GM12874 (cell line): ENCODE measurements around the gene ELMO1.

Experiments
- CTCF ChIP-seq: IDR thresholded peaks from 2 replicates; pipeline ENCODE4 v1.5.1; 2011; ENCODE audit warnings: low read depth, mild to moderate bottlenecking, control low read depth, low read length, moderate library complexity; ENCODE audit not compliant: insufficient read depth

Gene ELMO1

GRCh38 chr7:36931892-36932291 is 516.8 kb downstream of the ELMO1 start:
- no peak for TF ChIP-seq CTCF

GRCh38 chr7:36929791-36930190 is 518.9 kb downstream of the ELMO1 start:
- TF ChIP-seq CTCF: no peak

GRCh38 chr7:36928718-36929117 is 519.9 kb downstream of the ELMO1 start:
- TF ChIP-seq CTCF: no peak

- TF ChIP-seq CTCF: no peak
Measured at GRCh38 chr7:36928311-36928710, 520.4 kb downstream of the ELMO1 start.

GRCh38 chr7:36925691-36926090 is 523.0 kb downstream of the ELMO1 start:
- TF ChIP-seq CTCF: no peak

GRCh38 chr7:36925207-36925606 is 523.5 kb downstream of the ELMO1 start:
- TF ChIP-seq CTCF: no peak

GRCh38 chr7:36923943-36924436 is 524.7 kb downstream of the ELMO1 start:
- no peak for TF ChIP-seq CTCF

GRCh38 chr7:36923185-36923584 is 525.5 kb downstream of the ELMO1 start:
- no peak for TF ChIP-seq CTCF
